Erythroblast (primary cell): Measurements from ENCODE around the gene FAM3C.

ENCODE experiments used
- DNase-seq, 2 experiments: peaks; one replicate each; lab custom pipeline; 2025; lab: John Stamatoyannopoulos, UW
- GATA1 ChIP-seq: IDR thresholded peaks from 2 replicates; pipeline ENCODE4 v1.6.1; 2011; ENCODE audit warnings: low read depth, mild to moderate bottlenecking, control low read depth, low read length, moderate library complexity
- POLR2A ChIP-seq: IDR thresholded peaks from 2 replicates; pipeline ENCODE4 v1.6.1; 2011; ENCODE audit warnings: mild to moderate bottlenecking, low read length

FAM3C gene

GRCh38 chr7:121395494-121395960, 581 bp downstream of the FAM3C start:
- no peak for TF ChIP-seq GATA1
- no peak for TF ChIP-seq POLR2A
- peak; percentile 48 to 64 for DNase-seq

- DNase-seq, result peak; percentile 52 to 72
These were observed 1.4 kb downstream of the FAM3C start for GRCh38 chr7:121394709-121395140.

GRCh38 chr7:121393005-121393366, 3.1 kb downstream of the FAM3C start:
- no peak for DNase-seq
- TF ChIP-seq POLR2A (no peak), GATA1 (no peak)

More at GRCh38 chr7:121394709-121395140, 1.4 kb downstream of the FAM3C start:
- no peak for TF ChIP-seq POLR2A
- no peak for TF ChIP-seq GATA1

- TF ChIP-seq GATA1 (no peak), POLR2A (no peak)
- no peak for DNase-seq
These were observed 3.7 kb downstream of the FAM3C start for GRCh38 chr7:121392277-121393004.

GRCh38 chr7:121391686-121392085, 4.4 kb downstream of the FAM3C start:
- DNase-seq, result no peak
- no peak for TF ChIP-seq GATA1
- TF ChIP-seq POLR2A, result no peak

GRCh38 chr7:121390617-121391016, 5.5 kb downstream of the FAM3C start:
- no peak for DNase-seq
- no peak for TF ChIP-seq POLR2A
- TF ChIP-seq GATA1, result no peak

- no peak for TF ChIP-seq GATA1
- no peak for TF ChIP-seq POLR2A
- DNase-seq, result no peak
These were observed 6.0 kb downstream of the FAM3C start for GRCh38 chr7:121390109-121390508.

- no peak for DNase-seq
- TF ChIP-seq GATA1, result no peak
- no peak for TF ChIP-seq POLR2A
These were observed 7.2 kb downstream of the FAM3C start for GRCh38 chr7:121388950-121389349.

GRCh38 chr7:121385800-121386179, 10.3 kb downstream of the FAM3C start:
- TF ChIP-seq POLR2A, result no peak
- no peak for TF ChIP-seq GATA1
- no peak for DNase-seq

GRCh38 chr7:121385056-121385799, 10.9 kb downstream of the FAM3C start:
- TF ChIP-seq POLR2A, result no peak
- TF ChIP-seq GATA1, result no peak
- no peak for DNase-seq

- DNase-seq, result no peak
- TF ChIP-seq GATA1 (no peak), POLR2A (no peak)
These were observed 11.8 kb downstream of the FAM3C start for GRCh38 chr7:121384265-121384664.

- no peak for DNase-seq
- TF ChIP-seq GATA1 (no peak), POLR2A (no peak)
These were observed 12.7 kb downstream of the FAM3C start for GRCh38 chr7:121383235-121383910.

- TF ChIP-seq GATA1, result no peak
- no peak for TF ChIP-seq POLR2A
- no peak for DNase-seq
These were observed 13.6 kb downstream of the FAM3C start for GRCh38 chr7:121382473-121382872.

GRCh38 chr7:121379930-121380329, 16.2 kb downstream of the FAM3C start:
- TF ChIP-seq POLR2A (no peak), GATA1 (no peak)
- DNase-seq, result no peak
